DOHH2 (cell line): ENCODE measurements around the gene ZCCHC17.

Experiments
- EZH2phosphoT487 ChIP-seq: fragments of 200-600 bp; sonication (generic); IDR thresholded peaks from 2 replicates; pipeline ENCODE4 v1.6.1; 2017; ENCODE audit warnings: borderline replicate concordance, mild to moderate bottlenecking, antibody characterized with exemption, low read length, moderate library complexity, mixed read lengths
- TF ChIP-seq, protein P1 (sequence below): fragments of 200-600 bp; sonication (generic); IDR thresholded peaks from one replicate; pipeline ENCODE4 v1.5.1; 2014; ENCODE audit warnings: antibody characterized with exemption, mild to moderate bottlenecking, low read depth, low read length; ENCODE audit not compliant: poor library complexity, severe bottlenecking

GRCh38 chr1:31258581-31258980, 38.3 kb upstream of the ZCCHC17 start:
- TF ChIP-seq, protein P1, sequence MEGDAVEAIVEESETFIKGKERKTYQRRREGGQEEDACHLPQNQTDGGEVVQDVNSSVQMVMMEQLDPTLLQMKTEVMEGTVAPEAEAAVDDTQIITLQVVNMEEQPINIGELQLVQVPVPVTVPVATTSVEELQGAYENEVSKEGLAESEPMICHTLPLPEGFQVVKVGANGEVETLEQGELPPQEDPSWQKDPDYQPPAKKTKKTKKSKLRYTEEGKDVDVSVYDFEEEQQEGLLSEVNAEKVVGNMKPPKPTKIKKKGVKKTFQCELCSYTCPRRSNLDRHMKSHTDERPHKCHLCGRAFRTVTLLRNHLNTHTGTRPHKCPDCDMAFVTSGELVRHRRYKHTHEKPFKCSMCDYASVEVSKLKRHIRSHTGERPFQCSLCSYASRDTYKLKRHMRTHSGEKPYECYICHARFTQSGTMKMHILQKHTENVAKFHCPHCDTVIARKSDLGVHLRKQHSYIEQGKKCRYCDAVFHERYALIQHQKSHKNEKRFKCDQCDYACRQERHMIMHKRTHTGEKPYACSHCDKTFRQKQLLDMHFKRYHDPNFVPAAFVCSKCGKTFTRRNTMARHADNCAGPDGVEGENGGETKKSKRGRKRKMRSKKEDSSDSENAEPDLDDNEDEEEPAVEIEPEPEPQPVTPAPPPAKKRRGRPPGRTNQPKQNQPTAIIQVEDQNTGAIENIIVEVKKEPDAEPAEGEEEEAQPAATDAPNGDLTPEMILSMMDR = no peak
- TF ChIP-seq EZH2phosphoT487 = no peak
